ENCODE results near the gene RAB44. TPM values are rescaled to one million over a fixed set of nuclear protein-coding genes. Genes with fewer than 3 reads are reported as not detected.
"Not testable (repeated sequence)": the region's sequence is repeated elsewhere in the genome, so short reads cannot be mapped to it uniquely, and the experiment has no call there.

Gene RAB44
- total and polyA plus RNA-seq, 5 donors = 0.06 TPM; not detected in 3

- H3K27me3 ChIP-seq (ENCODE audit: control insufficient read depth, insufficient read depth); H3K9me3 ChIP-seq (ENCODE audit: control insufficient read depth, low read length); ATAC-seq; H3K27ac ChIP-seq (ENCODE audit: low read length); intact Hi-C loops (cut with DNase I); DNase-seq; H3K4me1 ChIP-seq (ENCODE audit: control insufficient read depth, insufficient read depth, low read length); H3K4me3 ChIP-seq (ENCODE audit: low read length): not testable (repeated sequence)
- WGBS = 89% methylated on average over 4 of the region's 4 CpGs
Measured at GRCh38 chr6:36723992-36724391, 26.4 kb downstream of the RAB44 start.

GRCh38 chr6:36724514-36725390 is 27.1 kb downstream of the RAB44 start:
- Histone ChIP-seq H3K27ac (ENCODE audit: low read length) (no peak overlapping the region), H3K4me1 (ENCODE audit: control insufficient read depth, insufficient read depth, low read length) (no peaks in the 10 kb centered on the region), H3K4me3 (ENCODE audit: low read length) (no peak overlapping the region), H3K27me3 (ENCODE audit: control insufficient read depth, insufficient read depth) (no peaks in the 10 kb centered on the region), H3K9me3 (ENCODE audit: control insufficient read depth, low read length) (no peaks in the 10 kb centered on the region)
- 51% methylated on average over 13 of the region's 13 CpGs for WGBS
- intact Hi-C loops (cut with DNase I) = no loop called here
- DNase-seq = peak; percentile 71 to 86 (median 78)
- peak in 1 of 2 donors; percentile 49 for ATAC-seq

- DNase-seq (peak in 2 of 3 donors; percentile 14 to 28), ATAC-seq (no peak)
- Histone ChIP-seq H3K27ac (ENCODE audit: low read length) (no peak overlapping the region), H3K4me1 (ENCODE audit: control insufficient read depth, insufficient read depth, low read length) (no peaks in the 10 kb centered on the region), H3K4me3 (ENCODE audit: low read length) (no peak overlapping the region), H3K27me3 (ENCODE audit: control insufficient read depth, insufficient read depth) (no peaks in the 10 kb centered on the region), H3K9me3 (ENCODE audit: control insufficient read depth, low read length) (no peaks in the 10 kb centered on the region)
- intact Hi-C loops (cut with DNase I) = no loop called here
- WGBS = 88% methylated on average over 7 of the region's 7 CpGs
Measured at GRCh38 chr6:36725581-36725980, 28.0 kb downstream of the RAB44 start.

- Histone ChIP-seq H3K4me1 (ENCODE audit: control insufficient read depth, insufficient read depth, low read length) (no peaks in the 10 kb centered on the region), H3K4me3 (ENCODE audit: low read length) (no peak overlapping the region), H3K27me3 (ENCODE audit: control insufficient read depth, insufficient read depth) (no peaks in the 10 kb centered on the region), H3K27ac (ENCODE audit: low read length) (no peak overlapping the region), H3K9me3 (ENCODE audit: control insufficient read depth, low read length) (no peaks in the 10 kb centered on the region)
- intact Hi-C loops (cut with DNase I) = no loop called here
- peak in 2 of 3 donors; percentile 28 to 44 for DNase-seq
- no peak for ATAC-seq
- WGBS = 91% methylated on average over 7 of the region's 7 CpGs
Measured at GRCh38 chr6:36727505-36728021, 29.9 kb downstream of the RAB44 start.

GRCh38 chr6:36728289-36729160 is 30.9 kb downstream of the RAB44 start:
- Histone ChIP-seq H3K4me1 (ENCODE audit: control insufficient read depth, insufficient read depth, low read length) (no peaks in the 10 kb centered on the region), H3K4me3 (ENCODE audit: low read length) (no peak overlapping the region), H3K9me3 (ENCODE audit: control insufficient read depth, low read length) (no peaks in the 10 kb centered on the region), H3K27ac (ENCODE audit: low read length) (no peak overlapping the region), H3K27me3 (ENCODE audit: control insufficient read depth, insufficient read depth) (no peaks in the 10 kb centered on the region)
- peak in 1 of 2 donors; percentile 8 for ATAC-seq
- intact Hi-C loops (cut with DNase I) = no loop called here
- peak in 2 of 3 donors; percentile 33 to 35 for DNase-seq
- 69% methylated on average over 11 of the region's 11 CpGs for whole genome bisulfite sequencing

GRCh38 chr6:36729161-36729524 is 31.5 kb downstream of the RAB44 start:
- WGBS = 19% methylated on average over 3 of the region's 3 CpGs

GRCh38 chr6:36730424-36731380 is 33.1 kb downstream of the RAB44 start:
- no peaks in the 10 kb centered on the region for H3K9me3 ChIP-seq (ENCODE audit: control insufficient read depth, low read length)
- no peaks in the 10 kb centered on the region for H3K4me1 ChIP-seq (ENCODE audit: control insufficient read depth, insufficient read depth, low read length)
- H3K27ac ChIP-seq (ENCODE audit: low read length) = no peak overlapping the region
- WGBS = 88% methylated on average over 15 of the region's 15 CpGs
- H3K4me3 ChIP-seq (ENCODE audit: low read length) = no peak overlapping the region
- H3K27me3 ChIP-seq (ENCODE audit: control insufficient read depth, insufficient read depth) = no peaks in the 10 kb centered on the region
- ATAC-seq (no peak), DNase-seq (peak in 2 of 3 donors; percentile 17 to 18)
- intact Hi-C loops (cut with DNase I) = no loop called here

More at GRCh38 chr6:36729161-36729524, 31.5 kb downstream of the RAB44 start:
- Histone ChIP-seq H3K4me3 (ENCODE audit: low read length) (no peak overlapping the region), H3K9me3 (ENCODE audit: control insufficient read depth, low read length) (no peaks in the 10 kb centered on the region), H3K4me1 (ENCODE audit: control insufficient read depth, insufficient read depth, low read length) (no peaks in the 10 kb centered on the region), H3K27ac (ENCODE audit: low read length) (no peak overlapping the region), H3K27me3 (ENCODE audit: control insufficient read depth, insufficient read depth) (no peaks in the 10 kb centered on the region)
- DNase-seq (no peak), ATAC-seq (no peak)
- intact Hi-C loops (cut with DNase I) = no loop called here

GRCh38 chr6:36731622-36732310 is 34.1 kb downstream of the RAB44 start:
- no peaks in the 10 kb centered on the region for H3K9me3 ChIP-seq (ENCODE audit: control insufficient read depth, low read length)
- DNase-seq = peak in 2 of 3 donors; percentile 21 to 27
- ATAC-seq = no peak
- intact Hi-C loops (cut with DNase I) = no loop called here
- no peaks in the 10 kb centered on the region for H3K27me3 ChIP-seq (ENCODE audit: control insufficient read depth, insufficient read depth)
- no peaks in the 10 kb centered on the region for H3K4me1 ChIP-seq (ENCODE audit: control insufficient read depth, insufficient read depth, low read length)
- H3K4me3 ChIP-seq (ENCODE audit: low read length) = no peak overlapping the region
- WGBS = 91% methylated on average over 12 of the region's 12 CpGs
- H3K27ac ChIP-seq (ENCODE audit: low read length) = no peak overlapping the region

- Histone ChIP-seq H3K27me3 (ENCODE audit: control insufficient read depth, insufficient read depth) (no peaks in the 10 kb centered on the region), H3K4me1 (ENCODE audit: control insufficient read depth, insufficient read depth, low read length) (no peaks in the 10 kb centered on the region), H3K4me3 (ENCODE audit: low read length) (no peak overlapping the region), H3K9me3 (ENCODE audit: control insufficient read depth, low read length) (no peaks in the 10 kb centered on the region), H3K27ac (ENCODE audit: low read length) (no peak overlapping the region)
- ATAC-seq (no peak), DNase-seq (peak in 1 of 3 donors; percentile 9)
- WGBS = 97% methylated on average over 5 of the region's 5 CpGs
- intact Hi-C loops (cut with DNase I) = no loop called here
Measured at GRCh38 chr6:36733300-36733699, 35.7 kb downstream of the RAB44 start.
